PFSK-1 (cell line): ENCODE results near the gene GMDS.
A peak's percentile ranks its signal among the peaks of the same experiment; 100 is the strongest.

Source experiments
- FOXP2 ChIP-seq: optimal IDR thresholded peaks from 2 replicates; pipeline ENCODE3; 2011; ENCODE audit warnings: borderline replicate concordance, control low read depth, inconsistent platforms; ENCODE audit not compliant: insufficient read depth; ENCODE audit errors: extremely low read length, extremely low read depth
- POLR2AphosphoS5 ChIP-seq: IDR thresholded peaks from 2 replicates; pipeline ENCODE4 v1.6.1; 2012; ENCODE audit warnings: low read depth, mild to moderate bottlenecking, control low read depth, low read length, moderate library complexity
- REST ChIP-seq, 2 experiments: IDR thresholded peaks; 2 replicates each; pipeline versions ENCODE4 v1.6.1 to v1.8.0; 2011 to 2012; ENCODE audit warnings: low read depth in 2 of 2, low read length in 2 of 2, control low read depth in 1 of 2, inconsistent platforms in 1 of 2, mild to moderate bottlenecking in 1 of 2, moderate library complexity in 1 of 2; ENCODE audit not compliant: insufficient read depth in 1 of 2
- SIN3A ChIP-seq: IDR thresholded peaks from 2 replicates; pipeline ENCODE4 v1.6.1; 2012; ENCODE audit warnings: mild to moderate bottlenecking, low read length, moderate library complexity, borderline replicate concordance; ENCODE audit not compliant: insufficient read depth
- TAF1 ChIP-seq: IDR thresholded peaks from 2 replicates; pipeline ENCODE4 v1.6.1; 2012; ENCODE audit warnings: low read length, control low read depth, borderline replicate concordance; ENCODE audit not compliant: insufficient read depth

GMDS gene

GRCh38 chr6:2000962-2001361, 244.4 kb downstream of the GMDS start:
- TF ChIP-seq REST (IDR thresholded peaks at IDR 0.05; ENCODE audit: insufficient read depth in 1 of 2, low read depth in 2 of 2, low read length in 2 of 2) (no peak), SIN3A (no peak), POLR2AphosphoS5 (no peak), TAF1 (no peak), FOXP2 (no peak)

DNA sequence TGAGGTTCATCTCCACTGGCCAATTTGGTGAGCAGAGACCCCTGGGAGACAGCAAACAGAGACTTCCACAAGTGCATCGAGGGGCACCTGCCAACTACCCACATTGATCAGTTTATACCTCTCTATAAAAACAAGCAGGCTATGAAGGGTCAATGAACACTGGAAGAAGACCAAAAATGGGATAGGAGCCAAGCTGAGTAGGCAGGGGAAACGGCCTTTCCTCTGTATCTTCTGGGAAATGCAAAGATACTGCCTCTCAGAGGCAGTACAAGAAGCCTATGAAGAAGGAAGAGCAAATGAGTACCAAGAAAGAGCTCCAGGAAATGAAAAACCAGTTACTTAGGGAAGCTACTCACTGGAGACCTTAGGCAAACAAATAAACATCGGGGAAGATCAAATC, 247.7 kb downstream of the GMDS start:
- TF ChIP-seq POLR2AphosphoS5 (no peak), REST (IDR thresholded peaks at IDR 0.05; ENCODE audit: insufficient read depth in 1 of 2, low read depth in 2 of 2, low read length in 2 of 2) (peak in 1 of 2 experiments; percentile 19; a peak in 1 of 4 replicates)

- TF ChIP-seq TAF1 = no peak
- TF ChIP-seq POLR2AphosphoS5 = no peak
- TF ChIP-seq FOXP2 = no peak
- no peak for TF ChIP-seq SIN3A
- no peak for TF ChIP-seq REST (IDR thresholded peaks at IDR 0.05; ENCODE audit: insufficient read depth in 1 of 2, low read depth in 2 of 2, low read length in 2 of 2)
These were observed 249.8 kb downstream of the GMDS start for GRCh38 chr6:1995636-1996035.

- TF ChIP-seq POLR2AphosphoS5 (no peak), FOXP2 (no peak), SIN3A (no peak), REST (IDR thresholded peaks at IDR 0.05; ENCODE audit: insufficient read depth in 1 of 2, low read depth in 2 of 2, low read length in 2 of 2) (no peak), TAF1 (no peak)
These were observed 252.4 kb downstream of the GMDS start for GRCh38 chr6:1993042-1993441.

DNA sequence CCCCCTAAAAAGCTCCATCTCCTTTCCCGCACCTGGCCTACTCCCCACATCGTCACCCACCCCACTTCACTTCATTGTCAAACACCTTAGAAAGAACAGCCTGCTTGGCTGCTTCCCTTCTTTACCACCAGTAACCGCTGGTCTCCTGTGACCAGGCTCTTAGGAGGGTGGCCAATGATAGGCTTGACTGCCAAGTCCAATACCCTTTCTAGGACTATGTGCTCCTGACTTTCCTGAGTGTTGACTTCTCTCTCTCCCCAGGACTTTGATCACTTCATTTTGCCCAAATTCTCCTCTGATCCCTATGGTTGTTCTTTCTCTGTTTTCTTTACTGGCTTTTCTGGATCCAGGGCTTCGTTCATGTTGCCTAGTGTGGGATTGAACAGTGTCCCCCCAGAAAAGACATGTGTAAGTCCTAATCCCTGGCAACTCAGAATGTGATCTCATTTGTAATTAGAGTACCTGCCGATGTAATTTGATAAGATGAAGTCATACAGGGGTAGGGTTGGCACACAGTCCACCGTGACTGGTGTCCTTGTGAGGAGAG, 254.0 kb downstream of the GMDS start:
- TF ChIP-seq POLR2AphosphoS5 (no peak), FOXP2 (no peak)

- TF ChIP-seq POLR2AphosphoS5 (no peak), REST (IDR thresholded peaks at IDR 0.05; ENCODE audit: insufficient read depth in 1 of 2, low read depth in 2 of 2, low read length in 2 of 2) (no peak), FOXP2 (no peak), TAF1 (no peak), SIN3A (no peak)
These were observed 256.6 kb downstream of the GMDS start for GRCh38 chr6:1988843-1989242.
